ENCODE measurements around the gene SFTA2. TPM values are rescaled to one million over a fixed set of nuclear protein-coding genes. Genes with fewer than 3 reads are reported as not detected.

SFTA2 gene
- total RNA-seq, 1 experiment from 2014 or later = not detected

- no peak within 1 kb of the TSS for H2AK5ac ChIP-seq (ENCODE audit: insufficient read length, low read length)
- no peak within 1 kb of the TSS for H2BK15ac ChIP-seq (ENCODE audit: low read depth, low read length)
- no peak within 1 kb of the TSS for H3K23ac ChIP-seq (ENCODE audit: insufficient read length, low read depth, low read length)
- Mint-ChIP-seq H3K4me1 (peaks cover 73 to 74% of the 10 kb centered on the region in 2 experiments), H3K27me3 (ENCODE audit: low read depth) (no peaks in the 10 kb centered on the region; the same call in 1 of the 2 replicates), H3K36me3 (ENCODE audit: insufficient read depth in 1 of 3, low read depth in 3 of 3) (peaks cover 7 to 23% (median 13%) of the 10 kb centered on the region in 3 experiments), H3K27ac (peak within 1 kb of the TSS; percentile 97 to 99 (median 98)), H3K9me3 (peaks cover 0 to 2% of the 10 kb centered on the region in 2 experiments; a peak in 1 of 5 replicates), H3K4me3 (peak within 1 kb of the TSS; percentile 72 to 92)
- no peaks in the 10 kb centered on the region for H3K27me3 ChIP-seq (ENCODE audit: insufficient read depth, low read length)
- H2AFZ ChIP-seq (ENCODE audit: low read length) = no peak within 1 kb of the TSS
- H2BK120ac ChIP-seq (ENCODE audit: low read depth, low read length, poor library complexity, severe bottlenecking) = no peak within 1 kb of the TSS
- peak within 1 kb of the TSS; percentile 28 for H3K18ac ChIP-seq (ENCODE audit: insufficient read length, low read depth, low read length)
- H3K9ac ChIP-seq (ENCODE audit: extremely low read depth, insufficient read length, low read length) = peak within 1 kb of the TSS; percentile 68
- H3T11ph ChIP-seq (ENCODE audit: low read length) = no peak within 1 kb of the TSS
- H4K8ac ChIP-seq (replicated peaks; ENCODE audit: insufficient read length, low read depth, low read length) = no peak within 1 kb of the TSS
- H3K4ac ChIP-seq (ENCODE audit: low read depth, low read length) = no peak within 1 kb of the TSS
- H2BK5ac ChIP-seq (ENCODE audit: insufficient read length, low read length) = peak within 1 kb of the TSS; percentile 24
- peak within 1 kb of the TSS; percentile 62 for H3K14ac ChIP-seq (ENCODE audit: insufficient read depth, low read length)
- H3K9me3 ChIP-seq (ENCODE audit: control insufficient read depth, low read depth, low read length) = no peaks in the 10 kb centered on the region
- H4K5ac ChIP-seq (ENCODE audit: insufficient read length, low read depth, low read length) = no peak within 1 kb of the TSS
- H2BK12ac ChIP-seq (ENCODE audit: insufficient read length, low read depth, low read length) = no peak within 1 kb of the TSS
- H3K4me2 ChIP-seq (ENCODE audit: insufficient read depth, insufficient read length, low read length) = peak within 1 kb of the TSS; percentile 95
- peaks cover 37% of the 10 kb centered on the region for H3K23me2 ChIP-seq (ENCODE audit: insufficient read length, low read depth, low read length, poor library complexity, severe bottlenecking)
- no peaks in the 10 kb centered on the region for H4K20me1 ChIP-seq (ENCODE audit: control insufficient read depth, insufficient read depth, insufficient read length)
- peaks cover 4% of the 10 kb centered on the region for H3K79me1 ChIP-seq (ENCODE audit: insufficient read depth, low read depth, low read length, poor library complexity, severe bottlenecking)
- peaks cover 6% of the 10 kb centered on the region; the same call in 1 of the 2 replicates for H3K4me1 ChIP-seq (ENCODE audit: insufficient read depth, low read length)
- H3K56ac ChIP-seq (ENCODE audit: insufficient read length, low read depth, low read length) = no peak within 1 kb of the TSS
- DNase-seq = peak; percentile 55
- peaks cover 18% of the 10 kb centered on the region; the same call in 1 of the 2 replicates for H3K79me2 ChIP-seq (ENCODE audit: insufficient read depth, low read length)
- no peak for TF ChIP-seq CTCF (conservative IDR thresholded peaks at IDR 0.05)
- no CpG with 5 or more reads among the region's 62 CpGs for WGBS (ENCODE audit: extremely low coverage, insufficient read length, low lambda C conversion rate)
- H2BK20ac ChIP-seq (ENCODE audit: low read depth, low read length, poor library complexity, severe bottlenecking) = no peak within 1 kb of the TSS
- H4K91ac ChIP-seq (ENCODE audit: insufficient read length, low read depth, low read length) = no peak within 1 kb of the TSS
- no peak within 1 kb of the TSS for H3K27ac ChIP-seq (ENCODE audit: insufficient read length, low read depth, low read length)
These were observed 48.1 kb downstream of the SFTA2 start, which contains the start of gene DDR1 for GRCh38 chr6:30883685-30884520. DDR1 (plus strand) TSS chr6:30884519; CDS start chr6:30888730, 4,211 bp downstream.

Data from H9 (cell line).